HG03378 (cell line): ENCODE data around the gene PPP1R3A.

Experiments used
- ATAC-seq: cut with Tn5 transposase; IDR thresholded peaks from one replicate; pipeline ENCODE4 v1.9.1; 2021; ENCODE audit warnings: mild to moderate bottlenecking, moderate library complexity; ENCODE audit not compliant: unreplicated experiment

PPP1R3A gene

GRCh38 chr7:113890331-113891030, 28.3 kb downstream of the PPP1R3A start:
- no peak for ATAC-seq

- no peak for ATAC-seq
These were observed 35.7 kb downstream of the PPP1R3A start for GRCh38 chr7:113883096-113883495.

GRCh38 chr7:113880559-113880958, 38.2 kb downstream of the PPP1R3A start:
- no peak for ATAC-seq

- no peak for ATAC-seq
These were observed 40.3 kb downstream of the PPP1R3A start for GRCh38 chr7:113878394-113878992.

GRCh38 chr7:113875224-113875623, 43.6 kb downstream of the PPP1R3A start:
- ATAC-seq, result no peak

- no peak for ATAC-seq
These were observed 45.2 kb downstream of the PPP1R3A start for GRCh38 chr7:113873554-113874151.

- ATAC-seq, result no peak
These were observed 45.8 kb downstream of the PPP1R3A start for GRCh38 chr7:113872981-113873380.

GRCh38 chr7:113867325-113867724, 51.5 kb downstream of the PPP1R3A start:
- no peak for ATAC-seq

GRCh38 chr7:113856010-113856409, 62.8 kb downstream of the PPP1R3A start:
- ATAC-seq, result no peak

GRCh38 chr7:113840954-113841353, 77.9 kb downstream of the PPP1R3A start:
- no peak for ATAC-seq

- ATAC-seq, result no peak
These were observed 83.4 kb downstream of the PPP1R3A start for GRCh38 chr7:113835367-113835766.

GRCh38 chr7:113832196-113832745, 86.5 kb downstream of the PPP1R3A start:
- ATAC-seq, result no peak

- no peak for ATAC-seq
These were observed 87.3 kb downstream of the PPP1R3A start for GRCh38 chr7:113831556-113831955.

GRCh38 chr7:113828581-113828980, 90.2 kb downstream of the PPP1R3A start:
- ATAC-seq, result no peak
